Activated CD8-positive, alpha-beta memory T cell treated with anti-CD3 and anti-CD28 coated beads, Interleukin-2, amount 50 U/mL, for 48 hours (primary cell): ENCODE data around the gene OSBP2.
"Not testable (repeated sequence)": the region's sequence is repeated elsewhere in the genome, so short reads cannot be mapped to it uniquely, and the experiment has no call there.

Source experiments
- DNase-seq: peaks from one replicate; pipeline ENCODE4 v3.0.0-alpha.2; 2020

OSBP2 gene

GRCh38 chr22:30679895-30680690, 14.6 kb upstream of the OSBP2 start:
- DNase-seq: not testable (repeated sequence)

DNA sequence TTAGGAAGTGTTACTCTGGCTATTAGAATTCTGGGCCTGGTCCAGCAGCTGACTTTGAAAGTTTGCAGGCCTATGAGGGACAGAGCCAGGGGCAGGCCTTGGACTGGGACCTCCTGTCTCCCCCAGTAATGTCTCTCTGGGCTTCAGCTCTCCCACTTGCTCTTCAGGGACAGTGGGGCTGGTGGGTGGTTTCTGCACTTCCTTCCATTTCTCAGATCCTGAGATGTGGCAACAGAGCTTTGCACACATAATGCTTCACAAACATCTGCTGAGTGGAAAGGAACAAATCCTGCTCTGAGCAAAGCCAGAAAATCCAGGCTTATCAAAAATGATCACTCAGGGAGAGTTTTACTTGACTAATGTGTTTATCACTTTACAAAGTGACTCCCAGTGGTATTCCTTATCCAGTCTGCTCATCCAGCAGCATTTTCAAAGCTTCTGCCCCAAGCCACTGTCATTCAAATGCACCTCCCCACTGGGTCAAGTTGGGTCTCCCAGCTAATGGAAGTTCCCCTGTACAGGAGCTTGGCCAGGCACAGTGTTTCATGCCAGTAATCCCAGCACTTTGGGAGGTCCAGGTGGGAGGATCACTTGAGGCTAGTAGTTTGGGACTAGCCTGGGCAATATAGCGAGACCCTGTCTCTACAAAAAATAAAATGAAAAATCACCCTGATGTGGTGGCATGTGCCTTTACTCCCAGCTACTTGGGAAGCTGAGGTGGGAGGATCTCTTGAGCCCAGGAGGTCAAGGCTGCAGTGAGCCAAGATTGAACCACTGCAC, 13.5 kb upstream of the OSBP2 start:
- no peak for DNase-seq

DNA sequence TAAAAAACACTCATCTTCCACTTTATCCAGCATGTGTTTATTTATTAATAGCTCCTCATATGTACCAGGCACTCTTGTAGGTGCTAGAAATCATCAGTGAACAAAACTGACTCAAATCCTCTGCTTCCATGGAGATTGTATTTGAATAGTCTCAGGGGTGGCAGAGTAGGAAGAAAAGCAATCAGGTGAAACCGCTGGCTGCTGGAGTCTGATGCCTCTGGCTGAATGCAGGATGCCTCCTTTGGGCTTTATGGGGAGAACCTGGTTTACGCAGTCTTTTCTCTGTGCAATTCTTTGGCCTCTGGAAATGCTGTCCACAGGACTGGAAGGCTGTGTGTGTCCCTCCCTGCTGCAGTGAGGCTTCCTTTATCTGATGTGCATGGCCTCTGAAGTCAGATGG, 12.8 kb upstream of the OSBP2 start:
- DNase-seq: no peak

DNA sequence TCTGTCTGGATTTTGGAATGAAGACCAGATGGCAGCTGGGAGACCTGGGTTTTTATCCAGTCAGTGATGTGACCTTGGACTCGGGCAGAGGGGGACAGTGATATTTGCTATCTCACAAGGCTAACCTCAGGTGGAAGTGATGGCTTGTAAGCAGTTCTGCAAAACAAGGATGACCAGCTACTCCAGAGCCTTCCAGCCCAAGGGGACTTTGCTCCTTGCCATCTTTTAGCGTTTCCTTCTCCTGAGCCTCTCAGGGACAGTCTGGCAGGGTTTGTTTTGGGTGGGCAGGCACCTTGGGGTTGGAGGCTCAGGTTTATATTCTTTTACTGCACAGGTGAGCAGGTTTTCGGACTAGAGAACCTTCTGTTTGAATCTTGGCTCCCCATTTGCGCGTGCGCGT, 9.5 kb upstream of the OSBP2 start:
- DNase-seq: no peak

DNA sequence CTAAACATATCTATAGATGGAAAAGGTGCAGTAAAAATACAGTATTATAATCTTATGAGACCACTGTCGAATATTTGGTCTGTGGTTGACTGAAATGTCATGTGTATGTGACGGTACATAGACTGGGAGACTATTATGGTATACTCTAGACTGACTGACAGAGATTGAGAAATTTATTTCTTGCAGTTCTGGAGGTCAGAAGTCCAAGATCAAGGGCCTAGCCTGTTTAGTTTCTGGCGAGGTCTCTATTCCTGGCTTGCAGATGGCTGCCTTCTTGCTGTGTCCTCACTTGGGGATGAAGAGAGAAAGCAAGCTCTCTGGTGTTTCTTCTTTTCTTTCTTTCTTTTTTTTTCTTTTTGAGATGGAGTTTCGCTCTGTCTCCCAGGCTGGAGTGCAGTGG, 7.3 kb upstream of the OSBP2 start:
- DNase-seq: no peak

DNA sequence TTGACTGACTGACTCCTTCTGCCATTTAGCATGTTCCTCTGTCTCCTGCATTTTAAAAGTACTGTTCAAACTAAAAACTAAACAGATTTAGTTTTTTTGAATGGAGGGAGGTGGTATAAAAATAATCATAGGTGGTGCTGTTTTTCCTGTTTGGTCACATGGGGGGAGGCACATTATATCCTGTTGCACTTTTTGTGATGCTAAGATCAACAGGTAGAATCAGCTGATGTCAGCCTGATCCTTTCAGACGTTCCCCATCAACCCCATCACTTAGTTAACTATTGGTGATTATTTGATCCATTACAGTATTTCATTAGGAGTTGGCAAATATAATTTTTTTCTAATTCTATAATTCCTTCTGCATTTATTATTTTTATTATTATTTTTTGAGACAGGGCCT, 5.1 kb upstream of the OSBP2 start:
- no peak for DNase-seq

DNA sequence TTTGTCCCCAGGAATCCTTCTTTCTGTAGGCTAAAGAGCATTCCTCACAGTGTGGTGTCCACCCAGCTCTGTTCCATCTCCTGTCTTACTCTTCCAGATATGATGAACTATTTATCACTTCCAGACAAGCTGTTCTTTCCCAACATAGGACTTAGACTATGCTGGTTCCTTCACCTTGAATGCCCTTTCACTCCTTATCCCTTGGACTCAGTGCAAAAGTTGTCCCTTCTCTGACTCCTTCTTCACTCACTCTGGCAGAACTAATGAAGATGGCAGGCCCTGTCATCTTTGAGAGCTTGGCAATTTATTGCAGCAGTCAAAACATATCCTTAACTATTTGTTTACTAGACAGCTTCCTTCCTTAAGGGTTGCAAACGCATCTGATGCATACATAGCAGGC, 3.5 kb upstream of the OSBP2 start:
- no peak for DNase-seq

DNA sequence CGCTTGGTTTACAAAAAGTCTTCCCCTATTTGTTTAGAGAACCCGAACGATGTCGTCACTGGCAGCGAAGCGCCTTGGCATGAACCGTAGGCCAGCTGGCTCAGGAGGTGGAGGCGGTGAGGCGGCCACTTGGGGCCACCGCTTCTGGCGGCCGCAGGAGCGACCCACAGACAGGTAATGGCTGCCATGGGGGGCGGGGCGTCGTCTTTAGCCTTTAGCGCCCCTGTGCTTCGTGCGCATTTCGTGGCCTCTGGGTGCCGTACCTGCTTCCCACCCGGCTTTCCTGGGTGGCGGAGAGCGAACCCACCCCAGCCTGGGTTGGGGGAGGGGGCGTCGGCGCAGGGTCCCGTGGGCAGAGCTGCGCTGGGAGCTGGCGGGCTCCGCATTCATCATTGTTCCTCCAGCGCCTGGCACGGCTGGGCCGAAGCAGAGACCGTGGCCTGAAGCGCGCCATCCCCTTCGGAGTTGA, 469 bp upstream of the OSBP2 start:
- DNase-seq: peak; percentile 76

- DNase-seq: peak; percentile 54
Measured at GRCh38 chr22:30695351-30695851, 727 bp downstream of the OSBP2 start.

GRCh38 chr22:30695871-30696655, 1.4 kb downstream of the OSBP2 start:
- DNase-seq: no peak

GRCh38 chr22:30697975-30698374, 3.3 kb downstream of the OSBP2 start:
- no peak for DNase-seq

DNA sequence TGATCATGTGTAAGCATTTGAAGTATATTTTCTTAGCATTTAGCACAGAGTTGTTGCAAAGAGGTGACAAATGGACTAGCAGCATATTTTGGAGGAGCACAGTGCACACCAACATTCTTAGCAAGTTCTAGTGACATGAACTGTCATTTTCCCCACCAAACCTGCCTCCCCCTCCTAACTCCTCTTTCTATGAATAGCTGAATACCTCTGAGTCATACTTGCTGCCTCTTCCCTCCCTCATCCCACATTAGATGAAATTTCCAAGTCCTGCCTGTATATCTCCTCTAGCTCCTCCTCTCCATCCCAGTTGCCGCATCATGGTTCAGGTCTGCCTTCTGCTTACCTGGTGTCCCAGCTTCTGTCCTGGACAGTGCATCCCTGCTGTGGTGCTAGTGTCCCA, 7.2 kb downstream of the OSBP2 start:
- no peak for DNase-seq

- no peak for DNase-seq
Measured at GRCh38 chr22:30702856-30703255, 8.2 kb downstream of the OSBP2 start.

- no peak for DNase-seq
Measured at GRCh38 chr22:30704978-30705377, 10.3 kb downstream of the OSBP2 start.

GRCh38 chr22:30705710-30706651, 11.3 kb downstream of the OSBP2 start:
- no peak for DNase-seq

GRCh38 chr22:30709980-30710379, 15.3 kb downstream of the OSBP2 start:
- DNase-seq: not testable (repeated sequence)

- no peak for DNase-seq
Measured at GRCh38 chr22:30712094-30712493, 17.4 kb downstream of the OSBP2 start.

GRCh38 chr22:30714062-30714461, 19.4 kb downstream of the OSBP2 start:
- DNase-seq: no peak

DNA sequence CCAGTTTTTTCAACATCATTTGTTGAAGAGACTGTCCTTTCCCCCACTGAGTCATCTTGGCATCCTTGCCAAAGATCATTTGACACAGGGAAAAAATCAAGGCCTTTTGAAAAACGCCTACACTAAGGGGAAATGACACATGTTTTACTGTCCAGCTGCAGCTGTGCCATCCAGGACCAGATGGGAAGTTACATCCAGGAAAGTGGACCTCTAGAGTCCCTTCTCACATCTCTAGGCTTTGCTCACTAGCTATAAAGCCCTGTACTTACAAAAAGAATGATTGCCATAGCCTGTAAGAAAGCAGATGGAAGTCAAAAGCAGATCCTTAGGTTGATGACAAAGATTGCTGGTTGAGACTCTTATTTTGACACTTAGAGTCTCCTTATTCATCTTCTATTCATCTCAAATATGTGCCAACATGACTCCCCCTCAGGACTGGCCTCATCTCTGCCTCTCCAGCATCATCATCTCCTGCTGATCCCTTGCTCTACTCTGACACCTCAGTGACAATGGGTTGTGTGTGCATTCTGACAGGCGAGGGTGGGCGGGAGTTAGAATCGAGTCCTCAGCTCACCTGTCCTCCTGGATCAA, 22.8 kb downstream of the OSBP2 start:
- no peak for DNase-seq

- DNase-seq: no peak
Measured at GRCh38 chr22:30717952-30718351, 23.3 kb downstream of the OSBP2 start.

DNA sequence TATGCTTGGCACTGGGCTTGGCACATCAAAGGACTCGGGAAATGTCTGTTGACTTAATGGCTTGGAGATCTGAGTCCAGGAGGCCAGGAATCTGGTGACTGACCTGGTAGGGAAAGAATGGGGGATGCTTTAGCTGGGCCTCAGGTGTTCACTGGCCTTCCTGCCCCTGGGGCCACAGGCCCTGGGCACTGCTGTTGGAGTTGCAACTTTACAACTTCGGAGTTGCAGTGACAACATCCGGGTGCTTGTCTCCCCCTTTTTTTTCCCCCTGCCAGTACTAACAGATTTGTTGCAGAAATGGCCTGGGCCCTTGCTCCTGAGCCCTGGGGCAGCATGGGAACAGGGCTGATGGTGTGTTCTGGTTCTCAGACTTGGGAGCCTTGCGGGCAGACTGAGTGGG, 23.8 kb downstream of the OSBP2 start:
- no peak for DNase-seq

- DNase-seq: no peak
Measured at GRCh38 chr22:30718938-30719337, 24.3 kb downstream of the OSBP2 start.
